SU-DHL-6 (cell line): Measurements from ENCODE around the gene HCFC1R1.

ENCODE experiments used
- H2AFZ ChIP-seq: fragments of 200-600 bp; sonication (generic); 2 replicates; pipeline ENCODE4 v1.6.1; 2014; ENCODE audit warnings: low read depth, mild to moderate bottlenecking, moderate library complexity, mixed read lengths, antibody characterized with exemption, low read length; ENCODE audit not compliant: severe bottlenecking
- H3F3A ChIP-seq: fragments of 200-600 bp; shearing (Covaris generic); 2 replicates; pipeline ENCODE4 v1.6.0; 2016; ENCODE audit warnings: antibody characterized with exemption, mild to moderate bottlenecking; ENCODE audit not compliant: insufficient read depth
- H3K27ac ChIP-seq: fragments of 200-600 bp; sonication (generic); 2 replicates; pipeline ENCODE4 v1.5.1; 2016; ENCODE audit warnings: low read depth, mild to moderate bottlenecking, low read length, moderate library complexity, mixed read lengths
- H3K27me3 ChIP-seq: fragments of 200-600 bp; sonication (generic), shearing (Covaris generic); 2 replicates; pipeline ENCODE4 v1.6.0; 2014; ENCODE audit warnings: mild to moderate bottlenecking, low read length
- H3K36me3 ChIP-seq: fragments of 200-600 bp; sonication (generic); 2 replicates; pipeline ENCODE4 v1.6.1; 2014; ENCODE audit warnings: mild to moderate bottlenecking, low read length, mixed read lengths
- H3K4me2 ChIP-seq: fragments of 300-600, 200-600 bp; shearing (Covaris generic), sonication (generic); 2 replicates; pipeline ENCODE4 v1.6.0; 2014; ENCODE audit warnings: low read length, low read depth, mild to moderate bottlenecking; ENCODE audit not compliant: poor library complexity, severe bottlenecking
- H3K4me3 ChIP-seq: fragments of 200-600 bp; sonication (generic); 2 replicates; pipeline ENCODE4 v1.5.1; 2014; ENCODE audit warnings: antibody characterized with exemption, low read length, mild to moderate bottlenecking, mixed read lengths; ENCODE audit not compliant: insufficient read depth, poor library complexity, severe bottlenecking
- H3K79me2 ChIP-seq: fragments of 200-600 bp; sonication (generic); 2 replicates; pipeline ENCODE4 v1.6.1; 2014; ENCODE audit warnings: mild to moderate bottlenecking, low read length, moderate library complexity; ENCODE audit not compliant: insufficient read depth
- H3K9ac ChIP-seq: fragments of 200-600 bp; sonication (generic); 2 replicates; pipeline ENCODE4 v1.7.0; 2014; ENCODE audit warnings: mild to moderate bottlenecking, low read length
- H3K9me2 ChIP-seq: fragments of 200-600 bp; sonication (generic); replicated peaks from 2 replicates; pipeline ENCODE4 v1.6.1; 2014; ENCODE audit warnings: low read length; ENCODE audit not compliant: insufficient read depth
- H3K9me3 ChIP-seq: fragments of 200-600 bp; sonication (generic); 2 replicates; pipeline ENCODE4 v1.6.1; 2014; ENCODE audit warnings: low read length, mixed read lengths; ENCODE audit not compliant: insufficient read depth
- H4K20me1 ChIP-seq: fragments of 200-600 bp; sonication (generic); 2 replicates; pipeline ENCODE4 v1.6.1; 2014; ENCODE audit warnings: low read depth, mild to moderate bottlenecking, antibody characterized with exemption, low read length, moderate library complexity, mixed read lengths
- CTCF ChIP-seq: fragments of 200-600 bp; sonication (generic); IDR thresholded peaks from one replicate; pipeline ENCODE4 v1.5.1; 2017; ENCODE audit warnings: antibody characterized with exemption, mild to moderate bottlenecking, low read length, moderate library complexity; ENCODE audit not compliant: insufficient read depth, poor library complexity, severe bottlenecking
- EZH2phosphoT487 ChIP-seq: fragments of 200-600 bp; sonication (generic), shearing (Covaris generic); conservative IDR thresholded peaks from 2 replicates; pipeline ENCODE4 v1.6.1; 2018; ENCODE audit warnings: mild to moderate bottlenecking, antibody characterized with exemption, low read length, moderate library complexity, mixed read lengths

The HCFC1R1 gene

GRCh38 chr16:2991566-2992261 lies 32.0 kb downstream of the HCFC1R1 start:
- no peaks in the 10 kb centered on the region for H3K36me3 ChIP-seq
- H3K9ac ChIP-seq, result no peak overlapping the region
- no peak for TF ChIP-seq CTCF
- TF ChIP-seq EZH2phosphoT487, result no peak
- no peaks in the 10 kb centered on the region for H3K27me3 ChIP-seq
- no peaks in the 10 kb centered on the region for H3K79me2 ChIP-seq
- H3K27ac ChIP-seq, result no peak overlapping the region
- H3K4me3 ChIP-seq, result no peak overlapping the region
- H3K9me2 ChIP-seq, result no peaks in the 10 kb centered on the region
- H4K20me1 ChIP-seq, result no peaks in the 10 kb centered on the region
- no peaks in the 10 kb centered on the region for H3F3A ChIP-seq
- H3K9me3 ChIP-seq, result no peaks in the 10 kb centered on the region
- no peak overlapping the region for H2AFZ ChIP-seq
- no peak overlapping the region for H3K4me2 ChIP-seq

GRCh38 chr16:2990891-2991290 lies 32.9 kb downstream of the HCFC1R1 start:
- H3K9ac ChIP-seq, result no peak overlapping the region
- no peak overlapping the region for H2AFZ ChIP-seq
- H3K4me2 ChIP-seq, result no peak overlapping the region
- no peak for TF ChIP-seq CTCF
- no peak for TF ChIP-seq EZH2phosphoT487
- H3K4me3 ChIP-seq, result no peak overlapping the region
- no peaks in the 10 kb centered on the region for H3K9me3 ChIP-seq
- no peaks in the 10 kb centered on the region for H3K79me2 ChIP-seq
- H4K20me1 ChIP-seq, result no peaks in the 10 kb centered on the region
- H3K9me2 ChIP-seq, result no peaks in the 10 kb centered on the region
- H3F3A ChIP-seq, result no peaks in the 10 kb centered on the region
- H3K36me3 ChIP-seq, result no peaks in the 10 kb centered on the region
- H3K27ac ChIP-seq, result no peak overlapping the region
- H3K27me3 ChIP-seq, result no peaks in the 10 kb centered on the region

- H3F3A ChIP-seq, result no peaks in the 10 kb centered on the region
- no peak overlapping the region for H3K4me2 ChIP-seq
- no peaks in the 10 kb centered on the region for H3K27me3 ChIP-seq
- TF ChIP-seq CTCF (no peak), EZH2phosphoT487 (no peak)
- no peaks in the 10 kb centered on the region for H3K9me2 ChIP-seq
- H3K4me3 ChIP-seq, result no peak overlapping the region
- no peaks in the 10 kb centered on the region for H3K36me3 ChIP-seq
- H3K79me2 ChIP-seq, result no peaks in the 10 kb centered on the region
- H3K9me3 ChIP-seq, result no peaks in the 10 kb centered on the region
- H2AFZ ChIP-seq, result no peak overlapping the region
- no peak overlapping the region for H3K27ac ChIP-seq
- H4K20me1 ChIP-seq, result no peaks in the 10 kb centered on the region
- H3K9ac ChIP-seq, result no peak overlapping the region
Observed at GRCh38 chr16:2988590-2989099, 35.1 kb downstream of the HCFC1R1 start.
